ENCODE measurements around the gene CNTRL. TPM values are rescaled to one million over a fixed set of nuclear protein-coding genes. Genes with fewer than 3 reads are reported as not detected.

CNTRL gene
- total RNA-seq, 2 experiments from 2014 or later: 80.3 to 107 TPM

- H3K36me3 Mint-ChIP-seq: peaks cover 4% of the 10 kb centered on the region
- no peaks in the 10 kb centered on the region for H3K4me1 Mint-ChIP-seq
- H3K9me3 Mint-ChIP-seq (ENCODE audit: low read depth): peaks cover 3% of the 10 kb centered on the region
- H3K27me3 Mint-ChIP-seq: peaks cover 2% of the 10 kb centered on the region
- DNase-seq (no peak), ATAC-seq (peak; percentile 53)
- CTCF ChIA-PET: interaction anchor here (0.7 to 2.0 kb wide), 6 partner anchors 10 to 300 kb away, joined by 3 to 11 read pairs (median 3); no protein-coding TSS in a partner anchor
- no peak overlapping the region for H3K4me3 Mint-ChIP-seq
- no peak overlapping the region for H3K27ac Mint-ChIP-seq
Measured at GRCh38 chr9:121055642-121056143, 19.1 kb upstream of the CNTRL start.

- CTCF ChIA-PET: interaction anchor here (1.7 to 1.8 kb wide), 2 partner anchors 76 to 435 kb away, joined by 3 to 6 read pairs; no protein-coding TSS in a partner anchor
- Mint-ChIP-seq H3K27me3 (peaks cover 4% of the 10 kb centered on the region), H3K4me3 (no peak overlapping the region), H3K9me3 (ENCODE audit: low read depth) (peaks cover 3% of the 10 kb centered on the region), H3K27ac (no peak overlapping the region), H3K4me1 (peaks cover 5% of the 10 kb centered on the region), H3K36me3 (peaks cover 4% of the 10 kb centered on the region)
- no peak for DNase-seq
- no peak for ATAC-seq
Measured at GRCh38 chr9:121057821-121058220, 16.9 kb upstream of the CNTRL start.

- no peak overlapping the region for H3K4me3 Mint-ChIP-seq
- H3K36me3 Mint-ChIP-seq: peaks cover 4% of the 10 kb centered on the region
- CTCF ChIA-PET: interaction anchor here (0.6 to 4.3 kb wide), 35 partner anchors 10 to 456 kb away, joined by 3 to 31 read pairs (median 3); partner anchors contain the start of genes C5 and FBXW2
- H3K4me1 Mint-ChIP-seq: peaks cover 10% of the 10 kb centered on the region
- peaks cover 3% of the 10 kb centered on the region for H3K9me3 Mint-ChIP-seq (ENCODE audit: low read depth)
- ATAC-seq (no peak), DNase-seq (no peak)
- no peak overlapping the region for H3K27ac Mint-ChIP-seq
- H3K27me3 Mint-ChIP-seq: peaks cover 4% of the 10 kb centered on the region
Measured at GRCh38 chr9:121059513-121059912, 15.2 kb upstream of the CNTRL start.

GRCh38 chr9:121059998-121060636 is 14.6 kb upstream of the CNTRL start:
- no peak overlapping the region for H3K4me3 Mint-ChIP-seq
- H3K9me3 Mint-ChIP-seq (ENCODE audit: low read depth): peaks cover 3% of the 10 kb centered on the region
- DNase-seq (no peak), ATAC-seq (peak; percentile 55)
- H3K27ac Mint-ChIP-seq: no peak overlapping the region
- H3K36me3 Mint-ChIP-seq: peaks cover 4% of the 10 kb centered on the region
- H3K4me1 Mint-ChIP-seq: peaks cover 10% of the 10 kb centered on the region
- CTCF ChIA-PET: interaction anchor here (0.6 to 4.3 kb wide), 36 partner anchors 9 to 456 kb away, joined by 3 to 31 read pairs (median 4); partner anchors contain the start of genes C5, CNTRL and FBXW2
- peaks cover 4% of the 10 kb centered on the region for H3K27me3 Mint-ChIP-seq

- Mint-ChIP-seq H3K27me3 (peaks cover 2% of the 10 kb centered on the region), H3K9me3 (ENCODE audit: low read depth) (peaks cover 5% of the 10 kb centered on the region), H3K4me1 (peaks cover 36% of the 10 kb centered on the region), H3K4me3 (no peak overlapping the region), H3K27ac (no peak overlapping the region), H3K36me3 (peaks cover 16% of the 10 kb centered on the region)
- CTCF ChIA-PET: interaction anchor here (0.7 to 1.4 kb wide), 3 partner anchors 11 to 42 kb away, joined by 3 to 4 read pairs (median 3); no protein-coding TSS in a partner anchor
- no peak for DNase-seq
- ATAC-seq: no peak
Measured at GRCh38 chr9:121066850-121067249, 7.9 kb upstream of the CNTRL start.

- DNase-seq (no peak), ATAC-seq (no peak)
- H3K27ac Mint-ChIP-seq: no peak overlapping the region
- peaks cover 5% of the 10 kb centered on the region for H3K9me3 Mint-ChIP-seq (ENCODE audit: low read depth)
- H3K4me1 Mint-ChIP-seq: peaks cover 40% of the 10 kb centered on the region
- H3K27me3 Mint-ChIP-seq: no peaks in the 10 kb centered on the region
- no peak overlapping the region for H3K4me3 Mint-ChIP-seq
- CTCF ChIA-PET: no interaction called here
- H3K36me3 Mint-ChIP-seq: peaks cover 16% of the 10 kb centered on the region
Measured at GRCh38 chr9:121067640-121068039, 7.1 kb upstream of the CNTRL start.

GRCh38 chr9:121069396-121069795 is 5.4 kb upstream of the CNTRL start:
- Mint-ChIP-seq H3K36me3 (peaks cover 16% of the 10 kb centered on the region), H3K9me3 (ENCODE audit: low read depth) (peaks cover 5% of the 10 kb centered on the region), H3K4me1 (peaks cover 44% of the 10 kb centered on the region), H3K27ac (peak overlapping the region; percentile 46), H3K27me3 (no peaks in the 10 kb centered on the region), H3K4me3 (no peak overlapping the region)
- DNase-seq: no peak
- ATAC-seq: no peak
- CTCF ChIA-PET: interaction anchor here (0.8 to 0.9 kb wide), 2 partner anchors 9 to 449 kb away, joined by 4 read pairs; no protein-coding TSS in a partner anchor

GRCh38 chr9:121071370-121071755 is 3.4 kb upstream of the CNTRL start:
- Mint-ChIP-seq H3K4me3 (peak overlapping the region; percentile 82), H3K27me3 (no peaks in the 10 kb centered on the region), H3K36me3 (peaks cover 15% of the 10 kb centered on the region), H3K9me3 (ENCODE audit: low read depth) (peaks cover 5% of the 10 kb centered on the region), H3K27ac (peak overlapping the region; percentile 95), H3K4me1 (peaks cover 55% of the 10 kb centered on the region)
- no peak for DNase-seq
- CTCF ChIA-PET: interaction anchor here (0.7 to 4.3 kb wide), 16 partner anchors 9 to 316 kb away, joined by 3 to 27 read pairs (median 4); partner anchors contain the start of genes FBXW2 and PSMD5
- no peak for ATAC-seq

- CTCF ChIA-PET: interaction anchor here (0.7 to 4.3 kb wide), 16 partner anchors 8 to 317 kb away, joined by 3 to 27 read pairs (median 4); partner anchors contain the start of genes FBXW2 and PSMD5
- peak overlapping the region; percentile 95 for H3K27ac Mint-ChIP-seq
- ATAC-seq (no peak), DNase-seq (peak; percentile 62)
- H3K9me3 Mint-ChIP-seq (ENCODE audit: low read depth): peaks cover 5% of the 10 kb centered on the region
- H3K4me3 Mint-ChIP-seq: peak overlapping the region; percentile 82
- peaks cover 60% of the 10 kb centered on the region for H3K4me1 Mint-ChIP-seq
- no peaks in the 10 kb centered on the region for H3K27me3 Mint-ChIP-seq
- peaks cover 15% of the 10 kb centered on the region for H3K36me3 Mint-ChIP-seq
Measured at GRCh38 chr9:121071756-121072421, 2.9 kb upstream of the CNTRL start.

- Mint-ChIP-seq H3K27ac (peak overlapping the region; percentile 77), H3K36me3 (peaks cover 9% of the 10 kb centered on the region), H3K4me3 (peak overlapping the region; percentile 82), H3K9me3 (ENCODE audit: low read depth) (peaks cover 3% of the 10 kb centered on the region), H3K4me1 (peaks cover 60% of the 10 kb centered on the region), H3K27me3 (no peaks in the 10 kb centered on the region)
- DNase-seq: no peak
- ATAC-seq: no peak
- CTCF ChIA-PET: interaction anchor here (0.8 to 4.3 kb wide), 9 partner anchors 12 to 317 kb away, joined by 3 to 27 read pairs (median 4); partner anchors contain the start of gene PSMD5
Measured at GRCh38 chr9:121073038-121073437, 1.7 kb upstream of the CNTRL start.

GRCh38 chr9:121075251-121076036 is 689 bp downstream of the CNTRL start:
- peaks cover 51% of the 10 kb centered on the region for H3K4me1 Mint-ChIP-seq
- ATAC-seq (peak; percentile 25), DNase-seq (peak; percentile 60)
- peaks cover 1% of the 10 kb centered on the region for H3K9me3 Mint-ChIP-seq (ENCODE audit: low read depth)
- peaks cover 2% of the 10 kb centered on the region for H3K36me3 Mint-ChIP-seq
- CTCF ChIA-PET: interaction anchor here (0.6 to 1.2 kb wide), 2 partner anchors 89 to 456 kb away, joined by 3 read pairs; no protein-coding TSS in a partner anchor
- H3K27ac Mint-ChIP-seq: peak overlapping the region; percentile 87
- H3K4me3 Mint-ChIP-seq: peak overlapping the region; percentile 98
- H3K27me3 Mint-ChIP-seq: no peaks in the 10 kb centered on the region

- Mint-ChIP-seq H3K4me3 (no peak overlapping the region), H3K36me3 (peaks cover 42% of the 10 kb centered on the region), H3K27me3 (no peaks in the 10 kb centered on the region), H3K4me1 (peaks cover 18% of the 10 kb centered on the region), H3K27ac (no peak overlapping the region), H3K9me3 (ENCODE audit: low read depth) (no peaks in the 10 kb centered on the region)
- CTCF ChIA-PET: no interaction called here
- ATAC-seq (no peak), DNase-seq (no peak)
Measured at GRCh38 chr9:121082075-121082474, 7.3 kb downstream of the CNTRL start.

GRCh38 chr9:121085661-121086060 is 10.9 kb downstream of the CNTRL start:
- Mint-ChIP-seq H3K4me1 (peaks cover 26% of the 10 kb centered on the region), H3K36me3 (peaks cover 60% of the 10 kb centered on the region), H3K27ac (no peak overlapping the region), H3K9me3 (ENCODE audit: low read depth) (no peaks in the 10 kb centered on the region), H3K4me3 (no peak overlapping the region), H3K27me3 (no peaks in the 10 kb centered on the region)
- DNase-seq (no peak), ATAC-seq (no peak)
- CTCF ChIA-PET: no interaction called here
